PFSK-1 (cell line): Measurements from ENCODE around the gene PRKN.

Experiments
- FOXP2 ChIP-seq: optimal IDR thresholded peaks from 2 replicates; pipeline ENCODE3; 2011; ENCODE audit warnings: borderline replicate concordance, control low read depth, inconsistent platforms; ENCODE audit not compliant: insufficient read depth; ENCODE audit errors: extremely low read length, extremely low read depth
- POLR2AphosphoS5 ChIP-seq: IDR thresholded peaks from 2 replicates; pipeline ENCODE4 v1.6.1; 2012; ENCODE audit warnings: low read depth, mild to moderate bottlenecking, control low read depth, low read length, moderate library complexity
- TAF1 ChIP-seq: IDR thresholded peaks from 2 replicates; pipeline ENCODE4 v1.6.1; 2012; ENCODE audit warnings: low read length, control low read depth, borderline replicate concordance; ENCODE audit not compliant: insufficient read depth
- TF ChIP-seq, protein P1 (sequence below), 2 experiments: IDR thresholded peaks; 2 replicates each; pipeline versions ENCODE4 v1.6.1 to v1.8.0; 2011 to 2012; ENCODE audit warnings: low read depth in 2 of 2, low read length in 2 of 2, control low read depth in 1 of 2, inconsistent platforms in 1 of 2, mild to moderate bottlenecking in 1 of 2, moderate library complexity in 1 of 2; ENCODE audit not compliant: insufficient read depth in 1 of 2

DNA sequence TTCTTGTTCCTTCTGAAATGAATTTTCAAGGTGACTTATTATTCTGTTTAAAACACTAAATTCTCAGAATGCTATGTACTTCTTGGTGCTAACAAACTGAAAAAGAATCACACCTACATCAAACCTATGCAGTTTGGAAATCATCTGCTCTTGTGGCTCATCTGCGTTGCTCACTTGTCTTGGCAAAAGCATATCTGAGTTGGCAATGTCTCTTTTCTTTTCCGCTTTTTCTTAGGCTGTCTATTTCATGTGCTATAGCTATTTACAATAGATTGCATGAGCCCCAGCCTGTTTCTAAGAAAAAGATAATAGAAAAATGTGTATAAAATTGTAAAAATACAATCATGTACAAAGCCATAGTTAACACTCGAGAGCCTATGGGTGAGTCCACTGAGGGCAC lies 1104.8 kb downstream of the PRKN start:
- TF ChIP-seq, protein P1, sequence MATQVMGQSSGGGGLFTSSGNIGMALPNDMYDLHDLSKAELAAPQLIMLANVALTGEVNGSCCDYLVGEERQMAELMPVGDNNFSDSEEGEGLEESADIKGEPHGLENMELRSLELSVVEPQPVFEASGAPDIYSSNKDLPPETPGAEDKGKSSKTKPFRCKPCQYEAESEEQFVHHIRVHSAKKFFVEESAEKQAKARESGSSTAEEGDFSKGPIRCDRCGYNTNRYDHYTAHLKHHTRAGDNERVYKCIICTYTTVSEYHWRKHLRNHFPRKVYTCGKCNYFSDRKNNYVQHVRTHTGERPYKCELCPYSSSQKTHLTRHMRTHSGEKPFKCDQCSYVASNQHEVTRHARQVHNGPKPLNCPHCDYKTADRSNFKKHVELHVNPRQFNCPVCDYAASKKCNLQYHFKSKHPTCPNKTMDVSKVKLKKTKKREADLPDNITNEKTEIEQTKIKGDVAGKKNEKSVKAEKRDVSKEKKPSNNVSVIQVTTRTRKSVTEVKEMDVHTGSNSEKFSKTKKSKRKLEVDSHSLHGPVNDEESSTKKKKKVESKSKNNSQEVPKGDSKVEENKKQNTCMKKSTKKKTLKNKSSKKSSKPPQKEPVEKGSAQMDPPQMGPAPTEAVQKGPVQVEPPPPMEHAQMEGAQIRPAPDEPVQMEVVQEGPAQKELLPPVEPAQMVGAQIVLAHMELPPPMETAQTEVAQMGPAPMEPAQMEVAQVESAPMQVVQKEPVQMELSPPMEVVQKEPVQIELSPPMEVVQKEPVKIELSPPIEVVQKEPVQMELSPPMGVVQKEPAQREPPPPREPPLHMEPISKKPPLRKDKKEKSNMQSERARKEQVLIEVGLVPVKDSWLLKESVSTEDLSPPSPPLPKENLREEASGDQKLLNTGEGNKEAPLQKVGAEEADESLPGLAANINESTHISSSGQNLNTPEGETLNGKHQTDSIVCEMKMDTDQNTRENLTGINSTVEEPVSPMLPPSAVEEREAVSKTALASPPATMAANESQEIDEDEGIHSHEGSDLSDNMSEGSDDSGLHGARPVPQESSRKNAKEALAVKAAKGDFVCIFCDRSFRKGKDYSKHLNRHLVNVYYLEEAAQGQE (IDR thresholded peaks at IDR 0.05; ENCODE audit: insufficient read depth in 1 of 2, low read depth in 2 of 2, low read length in 2 of 2), result no peak
- TF ChIP-seq POLR2AphosphoS5 (no peak), TAF1 (no peak), FOXP2 (no peak)
